Nephron progenitor cell (in vitro differentiated cells): ENCODE measurements around the gene C19orf25.

Experiments
- DNase-seq: peaks from one replicate; pipeline ENCODE4 v3.0.0; 2021
- H3K27ac Mint-ChIP-seq: 2 replicates; pipeline ENCODE4 v1.8.0; 2021; ENCODE audit warnings: mild to moderate bottlenecking, moderate library complexity, mixed read lengths
- H3K27me3 Mint-ChIP-seq: 2 replicates; pipeline ENCODE4 v1.8.0; 2021; ENCODE audit warnings: mild to moderate bottlenecking, low read depth, mixed read lengths; ENCODE audit not compliant: poor library complexity
- H3K36me3 Mint-ChIP-seq: 2 replicates; pipeline ENCODE4 v1.8.0; 2021; ENCODE audit warnings: low read depth, mixed read lengths
- H3K4me1 Mint-ChIP-seq: 2 replicates; pipeline ENCODE4 v1.8.0; 2021; ENCODE audit warnings: mixed read lengths
- H3K4me3 Mint-ChIP-seq: 2 replicates; pipeline ENCODE4 v1.8.0; 2021; ENCODE audit warnings: mild to moderate bottlenecking, moderate library complexity, mixed read lengths
- H3K9me3 Mint-ChIP-seq: 2 replicates; pipeline ENCODE4 v1.8.0; 2021; ENCODE audit warnings: mild to moderate bottlenecking, moderate library complexity, mixed read lengths
- TF ChIP-seq, protein P1 (sequence below): fragments of 200-600 bp; sonication (generic); IDR thresholded peaks from 2 replicates; pipeline ENCODE4 v1.5.0; 2021; ENCODE audit warnings: antibody characterized with exemption

The C19orf25 gene

DNA sequence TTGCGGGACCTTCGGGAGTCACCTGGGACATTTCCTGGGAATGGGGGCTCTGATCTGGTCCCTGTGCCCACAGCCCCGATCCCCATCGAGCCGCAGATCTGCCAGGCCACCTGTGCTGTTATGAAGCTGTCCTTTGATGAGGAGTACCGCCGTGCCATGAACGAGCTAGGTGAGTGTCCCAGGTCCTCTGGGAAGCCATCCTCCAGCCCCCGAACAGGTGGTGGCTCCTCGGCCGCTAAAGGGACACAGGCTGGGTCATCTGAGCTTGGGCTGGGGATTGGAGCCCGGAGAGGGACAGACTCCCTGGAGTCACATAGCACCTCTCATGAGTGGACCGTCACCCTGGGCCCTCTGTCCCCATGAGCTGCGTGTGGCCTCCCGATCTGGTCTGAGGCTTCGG is 21.1 kb downstream of the C19orf25 start:
- Mint-ChIP-seq H3K9me3 (peaks cover 4% of the 10 kb centered on the region), H3K36me3 (peaks cover 4% of the 10 kb centered on the region), H3K27me3 (peaks cover 68% of the 10 kb centered on the region), H3K4me3 (no peak overlapping the region), H3K27ac (no peak overlapping the region), H3K4me1 (peaks cover 5% of the 10 kb centered on the region)
- no peak for DNase-seq
- TF ChIP-seq, protein P1, sequence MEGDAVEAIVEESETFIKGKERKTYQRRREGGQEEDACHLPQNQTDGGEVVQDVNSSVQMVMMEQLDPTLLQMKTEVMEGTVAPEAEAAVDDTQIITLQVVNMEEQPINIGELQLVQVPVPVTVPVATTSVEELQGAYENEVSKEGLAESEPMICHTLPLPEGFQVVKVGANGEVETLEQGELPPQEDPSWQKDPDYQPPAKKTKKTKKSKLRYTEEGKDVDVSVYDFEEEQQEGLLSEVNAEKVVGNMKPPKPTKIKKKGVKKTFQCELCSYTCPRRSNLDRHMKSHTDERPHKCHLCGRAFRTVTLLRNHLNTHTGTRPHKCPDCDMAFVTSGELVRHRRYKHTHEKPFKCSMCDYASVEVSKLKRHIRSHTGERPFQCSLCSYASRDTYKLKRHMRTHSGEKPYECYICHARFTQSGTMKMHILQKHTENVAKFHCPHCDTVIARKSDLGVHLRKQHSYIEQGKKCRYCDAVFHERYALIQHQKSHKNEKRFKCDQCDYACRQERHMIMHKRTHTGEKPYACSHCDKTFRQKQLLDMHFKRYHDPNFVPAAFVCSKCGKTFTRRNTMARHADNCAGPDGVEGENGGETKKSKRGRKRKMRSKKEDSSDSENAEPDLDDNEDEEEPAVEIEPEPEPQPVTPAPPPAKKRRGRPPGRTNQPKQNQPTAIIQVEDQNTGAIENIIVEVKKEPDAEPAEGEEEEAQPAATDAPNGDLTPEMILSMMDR = no peak

DNA sequence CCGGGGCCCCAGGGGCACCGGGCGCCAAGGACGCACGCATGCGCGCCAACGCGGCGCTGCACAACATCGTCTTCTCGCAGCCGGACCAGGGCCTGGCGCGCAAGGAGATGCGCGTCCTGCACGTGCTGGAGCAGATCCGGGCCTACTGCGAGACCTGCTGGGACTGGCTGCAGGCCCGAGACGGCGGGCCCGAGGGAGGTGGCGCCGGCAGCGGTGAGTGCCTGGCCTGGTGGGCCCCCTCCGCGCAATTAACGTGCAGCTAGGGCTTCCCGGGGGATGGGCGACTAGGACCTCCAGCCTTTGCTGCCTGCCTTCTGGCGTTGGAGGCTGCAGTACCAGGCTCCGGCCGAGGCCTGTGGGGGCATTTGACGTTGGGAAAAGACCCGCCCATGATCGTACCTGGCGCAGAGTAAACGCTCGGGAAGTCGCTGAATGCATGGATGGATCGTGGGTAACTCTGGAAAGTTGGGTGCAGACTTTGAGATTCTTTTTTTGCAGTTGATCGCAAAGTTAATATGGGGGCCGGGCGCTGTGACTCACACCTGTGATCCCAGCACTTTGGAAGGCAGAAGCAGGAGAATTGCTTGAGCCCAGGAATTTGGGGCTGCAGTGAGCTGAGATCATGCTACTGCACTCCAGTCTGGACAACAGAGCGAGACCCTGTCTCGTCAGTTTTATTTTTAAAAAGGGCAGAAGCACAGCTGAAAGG is 21.8 kb downstream of the C19orf25 start:
- H3K4me1 Mint-ChIP-seq = peaks cover 5% of the 10 kb centered on the region

DNA sequence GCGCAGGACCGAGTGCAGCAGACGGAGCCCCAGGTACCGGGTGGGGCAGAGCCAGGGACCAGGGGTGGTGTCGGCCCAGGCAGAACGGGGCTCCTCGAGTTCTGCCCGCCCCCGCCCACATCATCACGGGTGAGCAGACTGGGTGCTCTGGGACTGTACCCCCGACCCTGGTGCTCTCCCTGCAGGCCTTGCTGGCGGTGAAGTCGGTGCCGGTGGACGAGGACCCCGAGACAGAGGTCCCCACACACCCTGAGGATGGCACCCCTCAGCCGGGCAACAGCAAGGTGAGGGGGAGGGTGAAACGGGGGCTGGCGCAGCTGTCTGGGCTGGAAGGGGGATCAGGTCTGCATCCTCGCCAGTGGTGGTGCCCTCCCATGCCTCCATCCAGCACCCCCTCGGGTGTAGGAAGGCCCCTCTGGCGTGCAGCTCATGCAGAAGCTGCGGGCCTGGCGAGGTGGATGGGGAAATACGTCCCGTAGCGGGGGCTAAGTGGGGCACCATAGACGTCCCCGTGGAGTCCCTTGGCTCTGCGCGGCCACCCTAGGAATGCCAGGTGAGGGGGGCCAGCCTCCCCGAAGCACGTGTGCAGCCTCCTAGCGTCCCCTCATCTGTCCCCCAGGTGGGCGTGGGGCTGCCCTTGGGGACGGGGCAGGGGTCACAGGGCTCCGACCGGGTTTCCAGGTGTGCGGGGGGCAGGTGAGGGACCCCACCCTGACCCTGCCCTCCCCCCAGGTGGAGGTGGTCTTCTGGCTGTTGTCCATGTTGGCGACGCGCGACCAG is 22.7 kb downstream of the C19orf25 start:
- no peak for DNase-seq
- TF ChIP-seq, protein P1 = no peak
- Mint-ChIP-seq H3K36me3 (peaks cover 4% of the 10 kb centered on the region), H3K4me1 (peaks cover 5% of the 10 kb centered on the region), H3K4me3 (no peak overlapping the region), H3K27me3 (peaks cover 75% of the 10 kb centered on the region), H3K9me3 (peaks cover 4% of the 10 kb centered on the region), H3K27ac (no peak overlapping the region)

More for the DNA sequence above, 21.8 kb downstream of the C19orf25 start:
- Mint-ChIP-seq H3K36me3 (peaks cover 4% of the 10 kb centered on the region), H3K9me3 (peaks cover 4% of the 10 kb centered on the region), H3K27ac (no peak overlapping the region), H3K4me3 (no peak overlapping the region), H3K27me3 (peaks cover 68% of the 10 kb centered on the region)
- TF ChIP-seq, protein P1 = peak; percentile 10
- DNase-seq = peak; percentile 31

DNA sequence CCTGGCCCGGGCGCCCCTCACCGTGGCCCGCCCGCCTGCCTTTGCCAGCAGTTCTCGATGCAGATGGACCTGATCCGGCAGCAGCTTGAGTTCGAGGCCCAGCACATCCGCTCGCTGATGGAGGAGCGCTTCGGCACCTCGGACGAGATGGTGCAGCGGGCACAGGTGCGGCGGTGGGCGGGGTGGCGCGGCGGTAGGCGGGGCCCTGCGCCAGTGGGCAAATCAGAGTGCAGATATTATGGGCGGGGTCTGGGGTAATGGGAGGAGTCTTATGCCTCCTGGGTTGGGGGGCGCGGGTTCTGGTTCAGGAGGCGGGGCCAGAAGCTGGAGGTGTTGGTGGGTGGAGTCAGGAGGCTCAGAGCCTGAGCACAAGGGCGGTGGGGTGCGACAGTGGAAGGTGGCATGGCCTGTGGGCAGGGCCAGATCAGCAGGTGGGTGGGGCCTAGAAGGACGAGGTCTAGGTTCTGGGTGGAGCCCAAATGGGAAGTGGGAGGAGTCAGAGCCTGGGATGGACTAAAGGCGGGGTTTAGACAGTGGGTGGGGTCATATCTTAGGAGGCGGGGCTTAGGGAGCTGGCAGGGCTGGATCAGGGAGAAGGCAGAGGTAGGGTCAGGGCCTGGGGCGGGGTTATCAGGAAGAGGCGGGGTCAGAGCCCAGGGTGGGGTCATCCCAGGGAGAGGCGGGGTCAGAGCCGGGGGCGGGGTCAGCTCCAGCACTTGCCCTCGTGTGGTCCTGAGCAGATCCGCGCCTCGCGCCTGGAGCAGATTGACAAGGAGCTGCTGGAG is 23.5 kb downstream of the C19orf25 start:
- Mint-ChIP-seq H3K9me3 (peaks cover 4% of the 10 kb centered on the region), H3K4me1 (peaks cover 10% of the 10 kb centered on the region), H3K36me3 (peaks cover 4% of the 10 kb centered on the region), H3K27ac (no peak overlapping the region), H3K4me3 (no peak overlapping the region), H3K27me3 (peaks cover 83% of the 10 kb centered on the region)
- TF ChIP-seq, protein P1 = no peak
- DNase-seq = peak; percentile 72

DNA sequence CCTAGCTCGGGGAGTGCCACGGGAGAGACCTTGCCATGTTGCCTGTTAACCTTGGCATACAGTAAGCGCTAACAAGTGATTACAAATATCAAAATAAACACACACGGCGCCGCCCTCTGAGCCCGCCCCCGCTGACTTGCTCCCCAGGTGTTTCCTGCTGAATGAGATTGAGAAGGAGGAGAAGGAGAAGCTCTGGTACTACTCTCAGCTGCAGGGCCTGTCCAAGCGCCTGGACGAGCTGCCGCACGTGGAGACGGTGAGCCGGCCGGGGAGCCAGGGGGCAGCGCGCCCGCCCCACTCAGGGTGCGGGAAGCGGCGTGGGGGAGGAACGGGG is 24.0 kb downstream of the C19orf25 start:
- TF ChIP-seq, protein P1 = no peak
- Mint-ChIP-seq H3K27ac (no peak overlapping the region), H3K4me3 (no peak overlapping the region), H3K4me1 (peaks cover 10% of the 10 kb centered on the region), H3K36me3 (peaks cover 4% of the 10 kb centered on the region), H3K9me3 (peaks cover 4% of the 10 kb centered on the region), H3K27me3 (peaks cover 89% of the 10 kb centered on the region)
- DNase-seq = no peak
